K562 (cell line): ENCODE results near the gene CIAO3. TPM values are rescaled to one million over a fixed set of nuclear protein-coding genes. Genes with fewer than 3 reads are reported as not detected.

Source experiments
- ATAC-seq: fragments of 200-7000 bp; cut with Tn5 transposase; 3 replicates; pipeline ENCODE4 v1.9.1; 2020; ENCODE audit warnings: moderate library complexity
- BruUV-seq: library from RNA; stranded (reverse); fragments of 400-500 nt; replicated peaks from 2 replicates; lab custom pipeline; 2021; lab: Mats Ljungman, UMichigan
- CTCF ChIA-PET: fragments of 300-600 bp; formaldehyde crosslinking; extraction: SDS; loops from one replicate; lab custom pipeline; 2021; ENCODE audit warnings: low intra/inter-chr PET ratio; lab: Yijun Ruan, JAX
- POLR2A ChIA-PET: fragments of 300-600, 350-650 bp; sonication (Branson Sonifier 250); formaldehyde crosslinking; extraction: SDS; loops from one replicate; lab custom pipeline; 2021; ENCODE audit warnings: antibody characterized with exemption, inconsistent platforms; lab: Yijun Ruan, JAX
- DNase-seq, 4 experiments: peaks; one replicate each; pipeline versions ENCODE4 v3.0.0 to v3.0.0-alpha.2; 2011 to 2018; ENCODE audit warnings: low spot score in 3 of 4, mixed read lengths in 3 of 4; ENCODE audit errors: extremely low read depth in 1 of 4
- FAIRE-seq: peaks from 2 replicates; lab custom pipeline; 2011; peaks lifted over from hg19 to GRCh38; lab: Jason Lieb, UNC
- H2AFZ ChIP-seq: 2 replicates; pipeline ENCODE4 v1.6.0; 2011; ENCODE audit warnings: low read depth, low read length, control low read depth, inconsistent platforms
- H3K27ac ChIP-seq: fragments of 200-600 bp; 3 replicates; pipeline ENCODE4 v1.8.0; 2011; ENCODE audit warnings: low read depth, mild to moderate bottlenecking, control low read depth, inconsistent platforms, low read length, moderate library complexity, mixed read lengths; ENCODE audit errors: extremely low read depth
- H3K27me3 ChIP-seq, 2 experiments: fragments of 300-600 bp in 1 of 2; 2 replicates in 1 of 2; 3 replicates in 1 of 2; pipeline versions ENCODE4 v1.6.0 to v1.8.0; 2011; ENCODE audit warnings: inconsistent platforms in 2 of 2, low read length in 2 of 2, mild to moderate bottlenecking in 1 of 2, mixed read lengths in 1 of 2, moderate library complexity in 1 of 2; ENCODE audit not compliant: control insufficient read depth in 2 of 2, insufficient read depth in 2 of 2
- H3K36me3 ChIP-seq: fragments of 300-600 bp; 3 replicates; pipeline ENCODE4 v1.8.0; 2011; ENCODE audit warnings: mild to moderate bottlenecking, low read length, inconsistent platforms; ENCODE audit not compliant: control insufficient read depth, insufficient read depth
- H3K4me1 ChIP-seq, 2 experiments: fragments of 200-600 bp in 1 of 2; replicated peaks in 1 of 2; 2 replicates in 1 of 2; 3 replicates in 1 of 2; pipeline versions ENCODE4 v1.5.1 to v1.8.0; 2011; ENCODE audit warnings: inconsistent platforms in 2 of 2, low read length in 2 of 2, mild to moderate bottlenecking in 1 of 2, mixed read lengths in 1 of 2, moderate library complexity in 1 of 2; ENCODE audit not compliant: control insufficient read depth in 2 of 2, insufficient read depth in 2 of 2
- H3K4me2 ChIP-seq: 2 replicates; pipeline ENCODE4 v1.6.1; 2011; ENCODE audit warnings: low read length, control low read depth, inconsistent platforms, mixed read lengths; ENCODE audit not compliant: insufficient read depth
- H3K4me3 ChIP-seq: fragments of 200-600 bp; sonication (generic), shearing (Covaris generic); 2 replicates; pipeline ENCODE4 v1.5.1; 2016; ENCODE audit warnings: control low read depth, inconsistent platforms
- H3K79me2 ChIP-seq: fragments of 200-600 bp; 3 replicates; pipeline ENCODE4 v1.8.0; 2011; ENCODE audit warnings: low read length, inconsistent platforms; ENCODE audit not compliant: control insufficient read depth, insufficient read depth
- H3K9ac ChIP-seq, 2 experiments: 2 replicates each; pipeline versions ENCODE4 v1.6.0 to v1.6.1; 2011; ENCODE audit warnings: low read depth in 2 of 2, low read length in 2 of 2, control low read depth in 1 of 2, inconsistent platforms in 1 of 2, mild to moderate bottlenecking in 1 of 2, mixed read lengths in 1 of 2; ENCODE audit not compliant: insufficient read depth in 1 of 2
- H3K9me1 ChIP-seq: one replicate; pipeline ENCODE4 v1.6.0; 2011; ENCODE audit warnings: inconsistent platforms, mild to moderate bottlenecking, low read length, moderate library complexity; ENCODE audit not compliant: control insufficient read depth, insufficient read depth
- H3K9me3 ChIP-seq: replicated peaks from 2 replicates; pipeline ENCODE4 v1.5.1; 2011; ENCODE audit warnings: low read depth, low read length, inconsistent platforms; ENCODE audit not compliant: control insufficient read depth, insufficient read depth
- H4K20me1 ChIP-seq: replicated peaks from 2 replicates; pipeline ENCODE4 v1.6.1; 2011; ENCODE audit warnings: low read length, inconsistent platforms, mixed read lengths; ENCODE audit not compliant: control insufficient read depth, insufficient read depth
- ADNP ChIP-seq: fragments of 200-800 bp; sonication (Bioruptor generic); IDR thresholded peaks from 2 replicates; pipeline ENCODE4 v1.6.1; 2016; ENCODE audit warnings: missing genetic modification characterization, missing compliant biosample characterization
- CBFA2T3 ChIP-seq: fragments of 450-650 bp; IDR thresholded peaks from 2 replicates; pipeline ENCODE4 v1.6.1; 2017
- DPF2 ChIP-seq: fragments of 450-650 bp; IDR thresholded peaks from 2 replicates; pipeline ENCODE4 v1.6.1; 2016
- HMG20A ChIP-seq: fragments of 450-650 bp; formaldehyde crosslinking; conservative IDR thresholded peaks from 2 replicates; pipeline ENCODE4 v1.4.0; 2020; ENCODE audit warnings: mild to moderate bottlenecking, mixed read lengths
- MAFG ChIP-seq: fragments of 450-650 bp; conservative IDR thresholded peaks from 2 replicates; pipeline ENCODE4 v1.6.1; 2016; ENCODE audit warnings: missing genetic modification characterization, missing compliant biosample characterization
- PHF21A ChIP-seq: fragments of 450-650 bp; IDR thresholded peaks from 2 replicates; pipeline ENCODE4 v1.6.1; 2017; ENCODE audit warnings: low read depth, borderline replicate concordance
- ZNF316 ChIP-seq: fragments of 450-650 bp; IDR thresholded peaks from 2 replicates; pipeline ENCODE4 v1.6.1; 2016
- WGBS: fragments of 100-300 bp; shearing (Covaris generic); methylation state at CpG from one replicate; pipeline ENCODE4 v1.1.6; 2016; ENCODE audit warnings: low coverage, mixed read lengths; ENCODE audit not compliant: insufficient coverage; ENCODE audit errors: missing lambda C conversion rate; 5-methylcytosine and 5-hydroxymethylcytosine counted together
- in situ Hi-C: fragments of 300-500 bp; cut with MboI; formaldehyde crosslinking; loops from 4 replicates; pipeline ENCODE4 v1.15.0; 2018; ENCODE audit warnings: inconsistent platforms, mixed read lengths
- intact Hi-C: fragments of 100-400 bp; cut with micrococcal nuclease; formaldehyde crosslinking; loops from 2 replicates; pipeline ENCODE4 v1.14.2; 2022
- polyA plus RNA-seq, 8 experiments: library from polyadenylated mRNA; depleted of rRNA in 4 of 8; stranded (reverse) in 5 of 8; unstranded in 3 of 8; fragments of >200 nt; fragmentation: Nextera tagmentation in 2 of 8; fragmentation: Illumina TruSeq in 1 of 8; extraction: Ambion mirVana in 2 of 8; extraction: Trizol in 1 of 8; gene quantifications; 2 replicates each; pipeline versions ENCODE4 v1.2.1 to v1.2.3, GENCODE V29; 2011 to 2014; ENCODE audit warnings: inconsistent platforms in 1 of 8, missing spikeins in 1 of 8
- total RNA-seq, 7 experiments: library from RNA; depleted of rRNA in 6 of 7; stranded (reverse); fragments of >200 nt in 6 of 7; fragmentation: Illumina TruSeq in 2 of 7; extraction: Trizol in 2 of 7; gene quantifications; 2 replicates each; pipeline versions ENCODE4 v1.2.1 to v1.2.3, GENCODE V29; 2011 to 2021; ENCODE audit warnings: low replicate concordance in 1 of 7
- TF ChIP-seq, protein P1 (sequence below): fragments of 450-650 bp; IDR thresholded peaks from 2 replicates; pipeline ENCODE4 v1.6.1; 2018; ENCODE audit not compliant: partially characterized antibody
- TF ChIP-seq, protein P2 (sequence below): sonication (generic); formaldehyde crosslinking; IDR thresholded peaks from 2 replicates; pipeline ENCODE4 v1.8.1; 2023; ENCODE audit warnings: mild to moderate bottlenecking, missing genetic modification reagents

The CIAO3 gene
- total and polyA plus RNA-seq, 9 of the 15 experiments (the other 6 are each of a cell fraction or from before 2014, with no cell fraction given): 2.2 to 35.6 (median 18.7) TPM

DNA sequence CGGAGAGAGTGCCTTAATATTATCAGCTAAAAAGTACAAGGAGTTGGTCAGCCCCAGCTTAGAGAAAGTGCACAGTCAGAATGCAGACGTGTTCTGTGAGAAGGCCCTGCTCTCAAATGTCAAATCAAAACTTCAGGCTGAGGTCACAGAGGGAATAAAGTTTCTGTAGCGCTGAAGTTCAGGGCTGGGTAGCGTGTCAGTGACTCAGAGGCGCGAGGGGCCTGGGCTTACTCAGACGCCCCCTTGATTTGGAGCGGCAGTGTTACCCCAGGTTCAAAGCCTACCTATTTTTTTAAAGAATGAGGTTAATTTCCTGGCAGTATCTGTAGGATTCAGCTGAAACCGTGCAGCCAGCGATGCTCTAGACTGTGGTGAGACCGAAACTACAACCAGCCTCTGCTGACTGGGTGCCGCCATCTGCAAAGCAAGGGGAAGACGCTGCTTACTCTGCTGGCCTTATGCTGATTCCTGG is 4.8 kb downstream of the CIAO3 start:
- H3K27me3 ChIP-seq: no peaks in the 10 kb centered on the region
- DNase-seq (no peak), ATAC-seq (no peak), FAIRE-seq (peak; percentile 72)
- ChIA-PET POLR2A (interaction anchor here (0.6 to 3.5 kb wide), 8 partner anchors 9 to 150 kb away, joined by 3 to 25 read pairs (median 4); partner anchors contain the start of genes ANTKMT, CCDC78 and HAGHL), CTCF (no interaction called here)
- peaks cover 6% of the 10 kb centered on the region for H3K9me1 ChIP-seq
- peaks cover 18 to 91% of the 10 kb centered on the region in 2 experiments for H3K4me1 ChIP-seq
- 62% methylated on average over 13 of the region's 13 CpGs for WGBS
- H4K20me1 ChIP-seq: no peaks in the 10 kb centered on the region; the same call in 1 of the 2 replicates
- in situ Hi-C loops: no loop called here
- TF ChIP-seq ADNP (tag) (no peak), DPF2 (0 out of 2 replicates have a peak, but pooled peaks have one; percentile 22), ZNF316 (peak; percentile 55), HMG20A (CRISPR knock-in tag) (no peak), PHF21A (peak; percentile 57; the same call in 1 of the 2 replicates), CBFA2T3 (0 out of 2 replicates have a peak, but pooled peaks have one; percentile 8), MAFG (peak; percentile 71)
- TF ChIP-seq, protein P1, sequence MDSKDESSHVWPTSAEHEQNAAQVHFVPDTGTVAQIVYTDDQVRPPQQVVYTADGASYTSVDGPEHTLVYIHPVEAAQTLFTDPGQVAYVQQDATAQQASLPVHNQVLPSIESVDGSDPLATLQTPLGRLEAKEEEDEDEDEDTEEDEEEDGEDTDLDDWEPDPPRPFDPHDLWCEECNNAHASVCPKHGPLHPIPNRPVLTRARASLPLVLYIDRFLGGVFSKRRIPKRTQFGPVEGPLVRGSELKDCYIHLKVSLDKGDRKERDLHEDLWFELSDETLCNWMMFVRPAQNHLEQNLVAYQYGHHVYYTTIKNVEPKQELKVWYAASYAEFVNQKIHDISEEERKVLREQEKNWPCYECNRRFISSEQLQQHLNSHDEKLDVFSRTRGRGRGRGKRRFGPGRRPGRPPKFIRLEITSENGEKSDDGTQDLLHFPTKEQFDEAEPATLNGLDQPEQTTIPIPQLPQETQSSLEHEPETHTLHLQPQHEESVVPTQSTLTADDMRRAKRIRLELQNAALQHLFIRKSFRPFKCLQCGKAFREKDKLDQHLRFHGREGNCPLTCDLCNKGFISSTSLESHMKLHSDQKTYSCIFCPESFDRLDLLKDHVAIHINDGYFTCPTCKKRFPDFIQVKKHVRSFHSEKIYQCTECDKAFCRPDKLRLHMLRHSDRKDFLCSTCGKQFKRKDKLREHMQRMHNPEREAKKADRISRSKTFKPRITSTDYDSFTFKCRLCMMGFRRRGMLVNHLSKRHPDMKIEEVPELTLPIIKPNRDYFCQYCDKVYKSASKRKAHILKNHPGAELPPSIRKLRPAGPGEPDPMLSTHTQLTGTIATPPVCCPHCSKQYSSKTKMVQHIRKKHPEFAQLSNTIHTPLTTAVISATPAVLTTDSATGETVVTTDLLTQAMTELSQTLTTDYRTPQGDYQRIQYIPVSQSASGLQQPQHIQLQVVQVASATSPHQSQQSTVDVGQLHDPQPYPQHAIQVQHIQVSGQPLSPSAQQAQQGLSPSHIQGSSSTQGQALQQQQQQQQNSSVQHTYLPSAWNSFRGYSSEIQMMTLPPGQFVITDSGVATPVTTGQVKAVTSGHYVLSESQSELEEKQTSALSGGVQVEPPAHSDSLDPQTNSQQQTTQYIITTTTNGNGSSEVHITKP: peak; percentile 24
- TF ChIP-seq, protein P2, sequence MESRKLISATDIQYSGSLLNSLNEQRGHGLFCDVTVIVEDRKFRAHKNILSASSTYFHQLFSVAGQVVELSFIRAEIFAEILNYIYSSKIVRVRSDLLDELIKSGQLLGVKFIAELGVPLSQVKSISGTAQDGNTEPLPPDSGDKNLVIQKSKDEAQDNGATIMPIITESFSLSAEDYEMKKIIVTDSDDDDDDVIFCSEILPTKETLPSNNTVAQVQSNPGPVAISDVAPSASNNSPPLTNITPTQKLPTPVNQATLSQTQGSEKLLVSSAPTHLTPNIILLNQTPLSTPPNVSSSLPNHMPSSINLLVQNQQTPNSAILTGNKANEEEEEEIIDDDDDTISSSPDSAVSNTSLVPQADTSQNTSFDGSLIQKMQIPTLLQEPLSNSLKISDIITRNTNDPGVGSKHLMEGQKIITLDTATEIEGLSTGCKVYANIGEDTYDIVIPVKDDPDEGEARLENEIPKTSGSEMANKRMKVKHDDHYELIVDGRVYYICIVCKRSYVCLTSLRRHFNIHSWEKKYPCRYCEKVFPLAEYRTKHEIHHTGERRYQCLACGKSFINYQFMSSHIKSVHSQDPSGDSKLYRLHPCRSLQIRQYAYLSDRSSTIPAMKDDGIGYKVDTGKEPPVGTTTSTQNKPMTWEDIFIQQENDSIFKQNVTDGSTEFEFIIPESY: peak; percentile 59; the same call in 1 of the 2 replicates
- H3K27ac ChIP-seq: peak overlapping the region; percentile 32; the same call in 2 of the 3 replicates
- peaks cover 78% of the 10 kb centered on the region; the same call in 2 of the 3 replicates for H3K36me3 ChIP-seq
- peak overlapping the region in 1 of 2 experiments; percentile 89; a peak in 2 of 4 replicates for H3K9ac ChIP-seq
- no TSS peak for BruUV-seq
- no peak overlapping the region for H2AFZ ChIP-seq
- intact Hi-C loops: no loop called here
- H3K9me3 ChIP-seq: no peaks in the 10 kb centered on the region
- H3K4me3 ChIP-seq: no peak overlapping the region
- no peak overlapping the region for H3K4me2 ChIP-seq
- H3K79me2 ChIP-seq: peaks cover 15% of the 10 kb centered on the region
